HepG2 (cell line): ENCODE data around the gene CGGBP1.

Source experiments
- CTCF ChIP-seq: sonication (generic); formaldehyde crosslinking; IDR thresholded peaks from 2 replicates; pipeline ENCODE4 v1.5.0; 2020; ENCODE audit warnings: mild to moderate bottlenecking, missing genetic modification reagents, moderate library complexity
- HOXD1 ChIP-seq: sonication (generic); formaldehyde crosslinking; IDR thresholded peaks from 2 replicates; pipeline ENCODE4 v1.5.0; 2020; ENCODE audit warnings: missing genetic modification reagents
- JUND ChIP-seq: sonication (generic); formaldehyde crosslinking; IDR thresholded peaks from 2 replicates; pipeline ENCODE4 v1.8.0; 2022; ENCODE audit warnings: mild to moderate bottlenecking, missing genetic modification reagents
- MTF1 ChIP-seq: sonication (generic); formaldehyde crosslinking; IDR thresholded peaks from 2 replicates; pipeline ENCODE4 v1.5.0; 2020; ENCODE audit warnings: missing genetic modification reagents
- REL ChIP-seq: sonication (generic); formaldehyde crosslinking; conservative IDR thresholded peaks from 2 replicates; pipeline ENCODE4 v1.8.0; 2022; ENCODE audit warnings: mild to moderate bottlenecking, missing genetic modification reagents, moderate library complexity
- SIN3A ChIP-seq: IDR thresholded peaks from 2 replicates; pipeline ENCODE4 v1.6.1; 2011; ENCODE audit warnings: low read depth, mild to moderate bottlenecking, control low read depth, low read length, borderline replicate concordance
- SRSF9 ChIP-seq: fragments of 200-400 bp; formaldehyde crosslinking; IDR thresholded peaks from 2 replicates; pipeline ENCODE4 v1.6.1; 2018; ENCODE audit warnings: borderline replicate concordance, mild to moderate bottlenecking, low read depth, low read length; ENCODE audit not compliant: insufficient read depth, poor library complexity, severe bottlenecking
- TCF12 ChIP-seq, 2 experiments: fragments of 450-650 bp in 1 of 2; sonication (generic) in 1 of 2; formaldehyde crosslinking in 1 of 2; IDR thresholded peaks; 2 replicates each; pipeline versions ENCODE4 v1.6.1 to v1.8.0; 2017 to 2022; ENCODE audit warnings: antibody characterized with exemption in 1 of 2, mild to moderate bottlenecking in 1 of 2, missing genetic modification reagents in 1 of 2, moderate library complexity in 1 of 2
- TEAD2 ChIP-seq: sonication (generic); formaldehyde crosslinking; IDR thresholded peaks from 2 replicates; pipeline ENCODE4 v1.9.0; 2021; ENCODE audit warnings: missing genetic modification reagents
- ZBTB10 ChIP-seq: sonication (generic); formaldehyde crosslinking; IDR thresholded peaks from 2 replicates; pipeline ENCODE4 v1.4.0; 2020; ENCODE audit warnings: missing genetic modification reagents, borderline replicate concordance

GRCh38 chr3:88044411-88044810, 14.4 kb downstream of the CGGBP1 start:
- TF ChIP-seq SIN3A (no peak), ZBTB10 (CRISPR knock-in tag) (no peak), REL (CRISPR knock-in tag) (no peak), TCF12 (IDR thresholded peaks at IDR 0.05) (no peak), TCF12 (CRISPR knock-in tag; IDR thresholded peaks at IDR 0.05) (no peak), SRSF9 (no peak), JUND (CRISPR knock-in tag) (no peak), CTCF (CRISPR knock-in tag) (no peak), TEAD2 (CRISPR knock-in tag) (no peak), HOXD1 (CRISPR knock-in tag) (no peak), MTF1 (CRISPR knock-in tag) (no peak)
